OCI-LY3 (cell line): Measurements from ENCODE around the gene MPP7.
"Not testable (repeated sequence)": the region's sequence is repeated elsewhere in the genome, so short reads cannot be mapped to it uniquely, and the experiment has no call there.

Source experiments
- H2AFZ ChIP-seq: fragments of 200-600, 300-600 bp; shearing (Covaris generic); 2 replicates; pipeline ENCODE4 v1.6.0; 2014; ENCODE audit warnings: antibody characterized with exemption, low read depth, low read length
- H3K27ac ChIP-seq: fragments of 200-600, 300-600 bp; sonication (generic); 2 replicates; pipeline ENCODE4 v1.5.1; 2014; ENCODE audit warnings: mild to moderate bottlenecking, low read length, moderate library complexity, mixed read lengths
- H3K27me3 ChIP-seq: fragments of 200-600, 300-600 bp; sonication (generic); 2 replicates; pipeline ENCODE4 v1.6.1; 2014; ENCODE audit warnings: low read depth, low read length, mixed read lengths
- H3K36me3 ChIP-seq: fragments of 200-600, 300-600 bp; sonication (generic); replicated peaks from 2 replicates; pipeline ENCODE3; 2014; ENCODE audit warnings: low read depth, low read length, mixed read lengths
- H3K4me1 ChIP-seq: fragments of 300-600, 200-600 bp; sonication (generic); 2 replicates; pipeline ENCODE4 v1.6.1; 2014; ENCODE audit warnings: low read length, mixed read lengths
- H3K4me2 ChIP-seq: fragments of 200-600, 300-600 bp; sonication (generic); 2 replicates; pipeline ENCODE4 v1.6.1; 2014; ENCODE audit warnings: low read length, mixed read lengths
- H3K4me3 ChIP-seq: fragments of 300-600, 200-600 bp; sonication (generic); 2 replicates; pipeline ENCODE4 v1.5.1; 2014; ENCODE audit warnings: antibody characterized with exemption, mild to moderate bottlenecking, low read length, moderate library complexity
- H3K79me2 ChIP-seq: fragments of 300-600, 200-600 bp; shearing (Covaris generic); 2 replicates; pipeline ENCODE4 v1.6.1; 2014; ENCODE audit warnings: mild to moderate bottlenecking, low read length, mixed read lengths
- H3K9ac ChIP-seq: fragments of 300-600, 200-600 bp; shearing (Covaris generic); 2 replicates; pipeline ENCODE4 v1.6.0; 2014; ENCODE audit warnings: mild to moderate bottlenecking, low read length, moderate library complexity
- H3K9me3 ChIP-seq: fragments of 200-600, 300-600 bp; shearing (Covaris generic); 2 replicates; pipeline ENCODE4 v1.6.1; 2014; ENCODE audit warnings: low read length, mixed read lengths; ENCODE audit not compliant: insufficient read depth
- H4K20me1 ChIP-seq: fragments of 200-600, 300-600 bp; sonication (generic); 2 replicates; pipeline ENCODE4 v1.6.1; 2016; ENCODE audit warnings: low read length, mixed read lengths; ENCODE audit not compliant: insufficient read depth
- CTCF ChIP-seq: fragments of 200-600, 300-600 bp; sonication (generic); IDR thresholded peaks from 2 replicates; pipeline ENCODE4 v1.5.1; 2014; ENCODE audit warnings: antibody characterized with exemption, low read length, low read depth
- EZH2phosphoT487 ChIP-seq: fragments of 200-600 bp; shearing (Covaris generic); IDR thresholded peaks from 2 replicates; pipeline ENCODE4 v1.6.1; 2018; ENCODE audit warnings: antibody characterized with exemption, mixed run types, low read depth

The MPP7 gene

GRCh38 chr10:28302638-28303488, at the start of gene MPP7:
Gene MPP7, minus strand, starts transcription at chr10:28303064. Its CDS starts 64,460 bp downstream, at chr10:28238604.
- H3K4me1 ChIP-seq = peaks cover 20% of the 10 kb centered on the region
- peaks cover 45% of the 10 kb centered on the region for H3K27me3 ChIP-seq
- peak within 1 kb of the TSS; percentile 89 for H3K4me3 ChIP-seq
- peak; percentile 31; the same call in 1 of the 2 replicates for TF ChIP-seq CTCF
- TF ChIP-seq EZH2phosphoT487 = no peak
- no peaks in the 10 kb centered on the region for H3K36me3 ChIP-seq
- H3K79me2 ChIP-seq = no peaks in the 10 kb centered on the region
- peak within 1 kb of the TSS; percentile 76 for H3K4me2 ChIP-seq
- no peaks in the 10 kb centered on the region for H3K9me3 ChIP-seq
- no peaks in the 10 kb centered on the region for H4K20me1 ChIP-seq
- H3K9ac ChIP-seq = peak within 1 kb of the TSS; percentile 67
- H2AFZ ChIP-seq = peak within 1 kb of the TSS; percentile 43; the same call in 1 of the 2 replicates
- peak within 1 kb of the TSS; percentile 54 for H3K27ac ChIP-seq

- H3K4me2 ChIP-seq = no peak overlapping the region
- peaks cover 2% of the 10 kb centered on the region; the same call in 1 of the 2 replicates for H3K4me1 ChIP-seq
- no peak overlapping the region for H3K27ac ChIP-seq
- H3K36me3 ChIP-seq = no peaks in the 10 kb centered on the region
- no peaks in the 10 kb centered on the region for H3K27me3 ChIP-seq
- TF ChIP-seq CTCF = no peak
- TF ChIP-seq EZH2phosphoT487 = no peak
- no peak overlapping the region for H3K4me3 ChIP-seq
- H3K9me3 ChIP-seq = peaks cover 2% of the 10 kb centered on the region; the same call in 1 of the 2 replicates
- H3K9ac ChIP-seq = no peak overlapping the region
- H4K20me1 ChIP-seq = no peaks in the 10 kb centered on the region
- no peak overlapping the region for H2AFZ ChIP-seq
- H3K79me2 ChIP-seq = no peaks in the 10 kb centered on the region
Measured at GRCh38 chr10:28349892-28350291, 47.0 kb upstream of the MPP7 start.

GRCh38 chr10:28343987-28344895, 41.4 kb upstream of the MPP7 start:
- H3K36me3 ChIP-seq = no peaks in the 10 kb centered on the region
- peaks cover 5% of the 10 kb centered on the region; the same call in 1 of the 2 replicates for H3K4me1 ChIP-seq
- H4K20me1 ChIP-seq = no peaks in the 10 kb centered on the region
- no peak overlapping the region for H3K4me3 ChIP-seq
- H3K9me3 ChIP-seq = peaks cover 2% of the 10 kb centered on the region; the same call in 1 of the 2 replicates
- H3K27me3 ChIP-seq = no peaks in the 10 kb centered on the region
- H2AFZ ChIP-seq = no peak overlapping the region
- TF ChIP-seq EZH2phosphoT487 (no peak), CTCF (no peak)
- H3K79me2 ChIP-seq = no peaks in the 10 kb centered on the region
- no peak overlapping the region for H3K4me2 ChIP-seq
- H3K27ac ChIP-seq = no peak overlapping the region
- no peak overlapping the region for H3K9ac ChIP-seq

GRCh38 chr10:28343252-28343651, 40.4 kb upstream of the MPP7 start:
- Histone ChIP-seq H4K20me1 (no peaks in the 10 kb centered on the region), H3K4me1 (peaks cover 5% of the 10 kb centered on the region; the same call in 1 of the 2 replicates), H3K9me3 (peaks cover 2% of the 10 kb centered on the region; the same call in 1 of the 2 replicates), H3K27ac (no peak overlapping the region), H3K9ac (no peak overlapping the region), H3K27me3 (no peaks in the 10 kb centered on the region), H3K79me2 (no peaks in the 10 kb centered on the region), H2AFZ (no peak overlapping the region), H3K36me3 (no peaks in the 10 kb centered on the region), H3K4me3 (no peak overlapping the region), H3K4me2 (no peak overlapping the region)
- TF ChIP-seq EZH2phosphoT487 (no peak), CTCF (no peak)

- not testable (repeated sequence) for H3K36me3 ChIP-seq, H3K27ac ChIP-seq, H4K20me1 ChIP-seq, H3K4me2 ChIP-seq, H3K4me3 ChIP-seq, H3K9ac ChIP-seq, H3K9me3 ChIP-seq, H2AFZ ChIP-seq, H3K79me2 ChIP-seq, H3K27me3 ChIP-seq
- H3K4me1 ChIP-seq = peaks cover 14% of the 10 kb centered on the region
Measured at GRCh38 chr10:28341679-28342078, 38.8 kb upstream of the MPP7 start.
